ENCODE results near the gene GIT2. TPM values are rescaled to one million over a fixed set of nuclear protein-coding genes. Genes with fewer than 3 reads are reported as not detected.

Gene GIT2
- total and polyA plus RNA-seq, 10 of the 15 experiments (the other 5 are each of a cell fraction or from before 2014, with no cell fraction given) = 9.1 to 49.9 (median 43.9) TPM

DNA sequence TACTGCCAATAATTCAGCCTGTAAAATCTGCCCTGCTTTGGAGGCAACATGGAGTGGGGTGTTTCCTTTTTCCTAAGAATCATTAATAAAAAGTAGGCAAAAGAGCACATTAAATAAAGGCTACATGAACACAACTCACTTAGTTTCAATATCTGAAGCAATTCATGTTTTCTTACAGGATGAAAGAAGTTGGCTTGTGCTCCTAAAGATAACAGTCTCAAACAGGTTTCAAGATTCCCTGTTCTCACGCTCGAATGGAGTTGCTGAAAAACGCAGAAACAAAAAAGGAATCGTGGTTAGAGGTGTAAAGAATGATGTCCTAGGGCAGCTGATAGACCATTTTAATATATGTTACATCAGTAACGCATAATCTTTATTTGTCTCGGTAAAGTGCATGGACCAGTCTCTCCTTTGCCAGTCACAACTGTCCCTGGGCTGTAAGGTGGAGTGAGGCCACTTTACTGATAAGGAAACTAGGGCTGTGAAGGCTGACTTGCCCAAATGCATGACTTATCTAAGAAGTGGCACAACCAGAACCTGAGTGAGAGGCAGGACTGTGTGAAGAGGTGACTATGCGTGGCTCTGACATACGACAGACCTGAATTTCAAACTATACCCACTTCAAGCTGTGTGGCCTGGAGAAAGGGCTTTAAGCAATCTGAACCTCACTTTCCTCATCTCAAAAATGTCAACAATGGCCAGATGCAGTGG, 12.6 kb downstream of the GIT2 start:
- ChIA-PET POLR2A (no interaction called here), RAD21 (ENCODE audit: unreplicated experiment) (no interaction called here), CTCF (interaction anchor here (0.7 to 1.2 kb wide), 2 partner anchors 9 to 16 kb away, joined by 3 read pairs; no protein-coding TSS in a partner anchor), SMC1A (ENCODE audit: uncharacterized antibody, unreplicated experiment) (interaction anchor here (2.0 kb wide), 1 partner anchor 9 kb away, joined by 5 read pairs; no protein-coding TSS in a partner anchor)
- Histone ChIP-seq H4K20me1 (ENCODE audit: control insufficient read depth, insufficient read depth) (no peaks in the 10 kb centered on the region), H3K36me3 (ENCODE audit: control insufficient read depth in 2 of 2, insufficient read depth in 2 of 2, low read length in 1 of 2) (peaks cover 18 to 43% of the 10 kb centered on the region in 2 experiments), H3K79me2 (ENCODE audit: control insufficient read depth, insufficient read depth, low read length) (no peaks in the 10 kb centered on the region), H3K9me3 (replicated peaks; ENCODE audit: control insufficient read depth, insufficient read depth, low read length) (peaks cover 2% of the 10 kb centered on the region; the same call in 2 of the 3 replicates), H2AFZ (ENCODE audit: control insufficient read depth, low read depth, low read length) (no peak overlapping the region), H3K27me3 (replicated peaks in 1 of 2; ENCODE audit: control insufficient read depth in 2 of 2, insufficient read depth in 2 of 2, low read length in 1 of 2) (no peaks in the 10 kb centered on the region), H3K4me3 (no peak overlapping the region), H3K9ac (ENCODE audit: control insufficient read depth, insufficient read depth, low read length) (no peak overlapping the region), H3K4me2 (ENCODE audit: control insufficient read depth, insufficient read depth) (no peak overlapping the region), H3K4me1 (ENCODE audit: control insufficient read depth, insufficient read depth, low read length) (peaks cover 11% of the 10 kb centered on the region), H3K27ac (ENCODE audit: control insufficient read depth, insufficient read depth) (no peak overlapping the region)
- no TSS peak for BruUV-seq (replicated peaks)
- TF ChIP-seq, protein P1, sequence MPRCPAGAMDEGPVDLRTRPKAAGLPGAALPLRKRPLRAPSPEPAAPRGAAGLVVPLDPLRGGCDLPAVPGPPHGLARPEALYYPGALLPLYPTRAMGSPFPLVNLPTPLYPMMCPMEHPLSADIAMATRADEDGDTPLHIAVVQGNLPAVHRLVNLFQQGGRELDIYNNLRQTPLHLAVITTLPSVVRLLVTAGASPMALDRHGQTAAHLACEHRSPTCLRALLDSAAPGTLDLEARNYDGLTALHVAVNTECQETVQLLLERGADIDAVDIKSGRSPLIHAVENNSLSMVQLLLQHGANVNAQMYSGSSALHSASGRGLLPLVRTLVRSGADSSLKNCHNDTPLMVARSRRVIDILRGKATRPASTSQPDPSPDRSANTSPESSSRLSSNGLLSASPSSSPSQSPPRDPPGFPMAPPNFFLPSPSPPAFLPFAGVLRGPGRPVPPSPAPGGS (IDR thresholded peaks at IDR 0.05; ENCODE audit: borderline replicate concordance, insufficient read depth, low read depth, low read length, poor library complexity, severe bottlenecking) = no peak
- TF ChIP-seq IKZF2 (IDR thresholded peaks at IDR 0.05) (no peak), CHD4 (IDR thresholded peaks at IDR 0.05) (no peak), GABPA (IDR thresholded peaks at IDR 0.05; ENCODE audit: low read depth) (no peak), SUZ12 (IDR thresholded peaks at IDR 0.05; ENCODE audit: unreplicated experiment) (no peak), NFYB (IDR thresholded peaks at IDR 0.05; ENCODE audit: insufficient read depth, low read depth, low read length) (no peak)
- TF ChIP-seq, protein P2, sequence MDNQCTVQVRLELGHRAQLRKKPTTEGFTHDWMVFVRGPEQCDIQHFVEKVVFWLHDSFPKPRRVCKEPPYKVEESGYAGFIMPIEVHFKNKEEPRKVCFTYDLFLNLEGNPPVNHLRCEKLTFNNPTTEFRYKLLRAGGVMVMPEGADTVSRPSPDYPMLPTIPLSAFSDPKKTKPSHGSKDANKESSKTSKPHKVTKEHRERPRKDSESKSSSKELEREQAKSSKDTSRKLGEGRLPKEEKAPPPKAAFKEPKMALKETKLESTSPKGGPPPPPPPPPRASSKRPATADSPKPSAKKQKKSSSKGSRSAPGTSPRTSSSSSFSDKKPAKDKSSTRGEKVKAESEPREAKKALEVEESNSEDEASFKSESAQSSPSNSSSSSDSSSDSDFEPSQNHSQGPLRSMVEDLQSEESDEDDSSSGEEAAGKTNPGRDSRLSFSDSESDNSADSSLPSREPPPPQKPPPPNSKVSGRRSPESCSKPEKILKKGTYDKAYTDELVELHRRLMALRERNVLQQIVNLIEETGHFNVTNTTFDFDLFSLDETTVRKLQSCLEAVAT (IDR thresholded peaks at IDR 0.05) = no peak
- TF ChIP-seq, protein P3, sequence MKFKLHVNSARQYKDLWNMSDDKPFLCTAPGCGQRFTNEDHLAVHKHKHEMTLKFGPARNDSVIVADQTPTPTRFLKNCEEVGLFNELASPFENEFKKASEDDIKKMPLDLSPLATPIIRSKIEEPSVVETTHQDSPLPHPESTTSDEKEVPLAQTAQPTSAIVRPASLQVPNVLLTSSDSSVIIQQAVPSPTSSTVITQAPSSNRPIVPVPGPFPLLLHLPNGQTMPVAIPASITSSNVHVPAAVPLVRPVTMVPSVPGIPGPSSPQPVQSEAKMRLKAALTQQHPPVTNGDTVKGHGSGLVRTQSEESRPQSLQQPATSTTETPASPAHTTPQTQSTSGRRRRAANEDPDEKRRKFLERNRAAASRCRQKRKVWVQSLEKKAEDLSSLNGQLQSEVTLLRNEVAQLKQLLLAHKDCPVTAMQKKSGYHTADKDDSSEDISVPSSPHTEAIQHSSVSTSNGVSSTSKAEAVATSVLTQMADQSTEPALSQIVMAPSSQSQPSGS (IDR thresholded peaks at IDR 0.05; ENCODE audit: low read length) = no peak
- TF ChIP-seq, protein P4, sequence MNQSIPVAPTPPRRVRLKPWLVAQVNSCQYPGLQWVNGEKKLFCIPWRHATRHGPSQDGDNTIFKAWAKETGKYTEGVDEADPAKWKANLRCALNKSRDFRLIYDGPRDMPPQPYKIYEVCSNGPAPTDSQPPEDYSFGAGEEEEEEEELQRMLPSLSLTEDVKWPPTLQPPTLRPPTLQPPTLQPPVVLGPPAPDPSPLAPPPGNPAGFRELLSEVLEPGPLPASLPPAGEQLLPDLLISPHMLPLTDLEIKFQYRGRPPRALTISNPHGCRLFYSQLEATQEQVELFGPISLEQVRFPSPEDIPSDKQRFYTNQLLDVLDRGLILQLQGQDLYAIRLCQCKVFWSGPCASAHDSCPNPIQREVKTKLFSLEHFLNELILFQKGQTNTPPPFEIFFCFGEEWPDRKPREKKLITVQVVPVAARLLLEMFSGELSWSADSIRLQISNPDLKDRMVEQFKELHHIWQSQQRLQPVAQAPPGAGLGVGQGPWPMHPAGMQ (IDR thresholded peaks at IDR 0.05; ENCODE audit: borderline replicate concordance) = no peak
- TF ChIP-seq, protein P5, sequence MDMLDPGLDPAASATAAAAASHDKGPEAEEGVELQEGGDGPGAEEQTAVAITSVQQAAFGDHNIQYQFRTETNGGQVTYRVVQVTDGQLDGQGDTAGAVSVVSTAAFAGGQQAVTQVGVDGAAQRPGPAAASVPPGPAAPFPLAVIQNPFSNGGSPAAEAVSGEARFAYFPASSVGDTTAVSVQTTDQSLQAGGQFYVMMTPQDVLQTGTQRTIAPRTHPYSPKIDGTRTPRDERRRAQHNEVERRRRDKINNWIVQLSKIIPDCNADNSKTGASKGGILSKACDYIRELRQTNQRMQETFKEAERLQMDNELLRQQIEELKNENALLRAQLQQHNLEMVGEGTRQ (IDR thresholded peaks at IDR 0.05; ENCODE audit: borderline replicate concordance, low read depth, low read length) = no peak
- no peak for ATAC-seq
- intact Hi-C loops (cut with micrococcal nuclease; ENCODE audit: unreplicated experiment) (no loop called here), in situ Hi-C loops (cut with MboI) (no loop called here)
- no peak for DNase-seq (ENCODE audit: low read depth, low spot score)
- WGBS (ENCODE audit: insufficient coverage, insufficient replicate concordance, low lambda C conversion rate, missing lambda C conversion rate) = 86% methylated on average over 8 of the region's 8 CpGs
- no peak for FAIRE-seq
